ENCODE data around the gene WFDC6. TPM values are rescaled to one million over a fixed set of nuclear protein-coding genes. Genes with fewer than 3 reads are reported as not detected.

Gene WFDC6
- total RNA-seq, 4 donors from 2014 or later = 1.6 TPM; not detected in 3

GRCh38 chr20:45501600-45501999 lies 37.7 kb downstream of the WFDC6 start:
- Histone ChIP-seq H3K4me3 (no peak overlapping the region), H3K36me3 (no peaks in the 10 kb centered on the region), H3K9me3 (no peaks in the 10 kb centered on the region), H3K4me1 (no peaks in the 10 kb centered on the region), H3K27me3 (peaks cover 33% of the 10 kb centered on the region), H3K27ac (no peak overlapping the region)
- 89% methylated on average over 1 of the region's 1 CpG for WGBS
- TF ChIP-seq EP300 (IDR thresholded peaks at IDR 0.05) = no peak
- no peak for DNase-seq (ENCODE audit: low spot score in 2 of 2)

- WGBS = 83% methylated on average over 5 of the region's 6 CpGs
- H3K4me3 ChIP-seq = no peak overlapping the region
- peaks cover 33% of the 10 kb centered on the region for H3K27me3 ChIP-seq
- TF ChIP-seq CTCF (IDR thresholded peaks at IDR 0.05) = no peak
- no peak for TF ChIP-seq POLR2AphosphoS5 (IDR thresholded peaks at IDR 0.05)
- TF ChIP-seq EP300 (IDR thresholded peaks at IDR 0.05) = no peak
- TF ChIP-seq POLR2A (IDR thresholded peaks at IDR 0.05) = no peak
- no peak for DNase-seq (ENCODE audit: low spot score in 2 of 2)
- no peaks in the 10 kb centered on the region for H3K9me3 ChIP-seq
- no peaks in the 10 kb centered on the region for H3K4me1 ChIP-seq
- no peaks in the 10 kb centered on the region for H3K36me3 ChIP-seq
- no peak overlapping the region for H3K27ac ChIP-seq
These were observed 39.3 kb downstream of the WFDC6 start for GRCh38 chr20:45500022-45500421.

DNA sequence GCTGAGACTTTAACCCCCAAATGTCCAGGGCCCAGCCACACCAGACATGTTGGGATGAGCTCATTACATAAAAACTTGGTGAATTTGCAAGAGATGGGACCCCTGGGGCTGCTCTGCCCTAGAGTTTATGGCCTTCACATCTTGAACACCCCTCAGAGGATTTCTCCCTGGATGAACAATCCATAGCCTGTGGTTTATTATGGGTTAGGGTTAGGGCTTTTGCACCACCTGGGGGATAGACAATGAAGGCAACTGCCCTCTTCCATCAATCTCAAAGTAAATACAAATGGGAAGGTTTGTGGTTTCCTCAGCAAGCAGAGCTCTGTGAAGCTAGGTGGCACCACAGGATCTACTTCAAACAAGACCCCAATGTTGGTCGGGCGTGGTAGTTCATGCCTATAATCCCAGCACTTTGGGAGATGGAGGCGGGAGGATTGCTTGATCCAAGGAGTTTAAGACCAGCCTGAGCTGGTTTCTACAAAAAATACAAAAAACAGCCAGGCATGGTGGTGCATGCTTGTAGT lies 41.2 kb downstream of the WFDC6 start:
- H3K4me3 ChIP-seq = no peak overlapping the region
- no peaks in the 10 kb centered on the region for H3K9me3 ChIP-seq
- no peaks in the 10 kb centered on the region for H3K4me1 ChIP-seq
- DNase-seq (ENCODE audit: low spot score in 2 of 2) = no peak
- 75% methylated on average over 3 of the region's 3 CpGs for WGBS
- no peak for TF ChIP-seq EP300 (IDR thresholded peaks at IDR 0.05)
- TF ChIP-seq CTCF (IDR thresholded peaks at IDR 0.05) = no peak
- no peak for TF ChIP-seq POLR2AphosphoS5 (IDR thresholded peaks at IDR 0.05)
- TF ChIP-seq POLR2A (IDR thresholded peaks at IDR 0.05) = no peak
- H3K36me3 ChIP-seq = no peaks in the 10 kb centered on the region
- peaks cover 33% of the 10 kb centered on the region for H3K27me3 ChIP-seq
- H3K27ac ChIP-seq = no peak overlapping the region

- no peak for DNase-seq (ENCODE audit: low spot score in 2 of 2)
- Histone ChIP-seq H3K36me3 (no peaks in the 10 kb centered on the region), H3K9me3 (no peaks in the 10 kb centered on the region), H3K4me1 (no peaks in the 10 kb centered on the region), H3K27me3 (peaks cover 28% of the 10 kb centered on the region), H3K4me3 (no peak overlapping the region), H3K27ac (no peak overlapping the region)
- no peak for TF ChIP-seq EP300 (IDR thresholded peaks at IDR 0.05)
- TF ChIP-seq POLR2AphosphoS5 (IDR thresholded peaks at IDR 0.05) = no peak
- TF ChIP-seq CTCF (IDR thresholded peaks at IDR 0.05) = no peak
- no peak for TF ChIP-seq POLR2A (IDR thresholded peaks at IDR 0.05)
- WGBS = 71% methylated on average over 3 of the region's 3 CpGs
These were observed 43.1 kb downstream of the WFDC6 start for GRCh38 chr20:45496166-45496565.

GRCh38 chr20:45495501-45495941 lies 43.8 kb downstream of the WFDC6 start:
- Histone ChIP-seq H3K4me3 (no peak overlapping the region), H3K27me3 (peaks cover 25% of the 10 kb centered on the region), H3K27ac (no peak overlapping the region), H3K9me3 (no peaks in the 10 kb centered on the region), H3K36me3 (no peaks in the 10 kb centered on the region), H3K4me1 (no peaks in the 10 kb centered on the region)
- TF ChIP-seq POLR2A (IDR thresholded peaks at IDR 0.05) (no peak), POLR2AphosphoS5 (IDR thresholded peaks at IDR 0.05) (no peak), CTCF (IDR thresholded peaks at IDR 0.05) (no peak), EP300 (IDR thresholded peaks at IDR 0.05) (no peak)
- 80% methylated on average over 1 of the region's 1 CpG for WGBS
- no peak for DNase-seq (ENCODE audit: low spot score in 2 of 2)

DNA sequence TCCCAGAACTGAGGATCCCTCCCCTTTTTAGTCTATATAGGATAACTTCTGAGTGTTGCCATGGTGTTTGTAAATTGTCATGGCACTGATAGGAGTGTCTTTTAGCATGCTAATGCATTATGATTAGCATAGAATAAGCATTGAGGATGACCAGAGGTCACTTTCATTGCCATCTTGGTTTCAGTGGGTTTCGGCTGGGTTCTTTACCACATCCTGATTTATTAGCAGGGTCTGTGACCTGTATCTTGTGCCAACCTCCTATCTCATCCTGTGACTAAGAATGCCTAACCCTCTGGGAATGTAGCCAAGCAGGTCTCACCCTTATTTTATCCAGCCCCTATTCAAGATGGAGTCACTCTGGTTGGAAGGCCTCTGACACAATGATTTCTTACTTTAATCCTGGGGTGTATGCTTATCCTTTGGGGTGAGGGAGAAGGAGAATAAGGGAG lies 50.2 kb downstream of the WFDC6 start:
- no peak for DNase-seq (ENCODE audit: low spot score in 2 of 2)
- Histone ChIP-seq H3K36me3 (no peaks in the 10 kb centered on the region), H3K27me3 (peaks cover 20% of the 10 kb centered on the region), H3K4me3 (no peak overlapping the region), H3K27ac (no peak overlapping the region), H3K9me3 (no peaks in the 10 kb centered on the region), H3K4me1 (no peaks in the 10 kb centered on the region)
- no peak for TF ChIP-seq CTCF (IDR thresholded peaks at IDR 0.05)
- TF ChIP-seq POLR2AphosphoS5 (IDR thresholded peaks at IDR 0.05) = no peak
- no peak for TF ChIP-seq EP300 (IDR thresholded peaks at IDR 0.05)
- TF ChIP-seq POLR2A (IDR thresholded peaks at IDR 0.05) = no peak
- WGBS = 100% methylated on average over 1 of the region's 1 CpG
